ENCODE measurements around the gene PANK4.

Gene PANK4

DNA sequence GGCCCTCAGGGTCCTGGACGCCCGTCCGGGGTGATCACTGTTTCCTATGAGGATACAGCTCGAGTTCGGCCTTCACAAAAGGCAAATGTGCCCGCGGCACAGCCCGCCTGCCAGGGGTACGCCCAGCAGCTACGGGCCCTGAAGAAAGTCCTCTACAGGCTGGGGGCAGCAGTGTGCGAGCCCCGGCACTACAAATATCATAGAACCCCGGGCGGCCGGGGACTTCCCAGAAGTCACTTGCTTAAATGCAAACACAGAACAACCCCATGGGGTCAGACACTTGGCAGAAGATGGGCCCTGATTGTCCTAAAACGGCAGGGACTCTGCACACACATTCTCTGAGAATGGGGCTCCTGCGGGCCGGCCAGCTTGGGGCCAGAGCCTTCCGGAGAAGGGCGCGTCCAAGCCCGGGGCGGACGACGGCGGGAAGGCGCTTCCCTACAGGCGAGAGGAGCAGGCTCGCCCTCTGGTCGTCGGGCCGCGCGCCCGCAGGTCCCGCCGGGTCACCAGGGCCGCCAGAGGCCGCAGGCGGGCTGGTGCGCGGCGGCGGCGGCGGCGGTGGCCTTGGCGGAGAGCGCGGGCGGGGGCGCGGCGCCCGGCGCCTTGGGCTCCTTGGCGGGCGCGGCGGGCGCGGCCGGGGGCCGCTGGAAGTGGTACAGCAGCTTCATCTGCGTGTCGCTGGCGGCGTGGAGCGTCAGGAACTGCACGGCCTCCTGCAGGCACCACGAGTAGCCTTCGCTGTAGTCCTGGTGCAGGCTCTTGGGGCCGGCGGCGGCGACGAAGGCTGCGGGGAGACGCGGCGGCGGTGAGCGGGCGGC, 2.8 kb upstream of the PANK4 start:
- peak; percentile 64 for DNase-seq (ENCODE audit: low spot score)

DNA sequence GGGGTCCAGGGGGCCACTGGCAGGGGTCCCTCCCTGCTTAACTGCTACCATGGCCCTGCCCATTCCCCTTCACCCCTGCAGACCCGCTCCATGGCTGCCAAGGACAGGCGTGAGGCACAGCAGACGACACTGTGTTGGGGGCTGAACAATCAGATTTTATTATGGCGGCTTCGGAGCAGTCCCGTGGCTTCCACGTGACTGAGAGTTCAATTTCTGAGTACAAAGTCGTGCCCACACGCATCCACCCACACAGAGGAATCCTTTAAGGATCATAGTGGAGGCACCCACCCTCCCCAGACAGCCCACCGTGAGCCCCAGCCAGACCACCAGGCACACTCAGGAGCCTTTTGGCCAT, 2.2 kb upstream of the PANK4 start:
- no peak for DNase-seq (ENCODE audit: low spot score)

DNA sequence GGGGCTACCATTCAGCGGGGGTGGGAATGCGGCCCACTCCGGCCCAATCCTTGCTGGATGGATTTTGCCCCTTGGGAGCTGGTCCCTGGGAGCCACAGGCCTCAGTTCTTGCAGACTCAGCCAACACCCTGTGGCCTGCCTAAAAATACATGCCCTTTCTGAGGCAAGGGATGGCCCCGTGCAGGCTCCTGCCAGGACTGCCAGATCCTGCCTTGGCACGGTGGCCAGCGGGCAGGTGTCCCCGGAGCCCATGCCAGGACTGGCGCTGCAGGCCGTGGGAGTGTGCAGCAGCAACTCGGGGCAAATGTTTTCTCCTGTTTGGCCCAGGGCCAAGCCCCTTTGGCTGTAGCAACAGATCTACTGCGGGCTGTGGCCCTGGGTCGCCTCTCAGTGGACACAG, 1.6 kb upstream of the PANK4 start:
- DNase-seq (ENCODE audit: low spot score), result no peak

DNA sequence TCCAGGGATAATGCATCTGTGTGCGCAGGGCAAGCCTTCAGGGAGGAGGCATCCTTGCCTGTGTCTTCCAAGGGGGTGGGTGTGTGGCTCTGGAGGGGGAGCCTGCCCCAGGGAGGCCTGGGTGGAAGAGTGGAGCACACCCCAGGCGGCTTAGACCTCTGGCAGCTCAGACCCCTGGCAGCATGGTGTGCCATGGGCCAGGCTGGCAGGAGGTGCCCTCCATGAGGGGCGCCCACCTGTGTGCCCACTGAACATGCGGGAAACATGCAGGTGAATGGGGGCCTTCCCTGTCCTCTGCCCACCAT, 1.1 kb upstream of the PANK4 start:
- no peak for DNase-seq (ENCODE audit: low spot score)

DNA sequence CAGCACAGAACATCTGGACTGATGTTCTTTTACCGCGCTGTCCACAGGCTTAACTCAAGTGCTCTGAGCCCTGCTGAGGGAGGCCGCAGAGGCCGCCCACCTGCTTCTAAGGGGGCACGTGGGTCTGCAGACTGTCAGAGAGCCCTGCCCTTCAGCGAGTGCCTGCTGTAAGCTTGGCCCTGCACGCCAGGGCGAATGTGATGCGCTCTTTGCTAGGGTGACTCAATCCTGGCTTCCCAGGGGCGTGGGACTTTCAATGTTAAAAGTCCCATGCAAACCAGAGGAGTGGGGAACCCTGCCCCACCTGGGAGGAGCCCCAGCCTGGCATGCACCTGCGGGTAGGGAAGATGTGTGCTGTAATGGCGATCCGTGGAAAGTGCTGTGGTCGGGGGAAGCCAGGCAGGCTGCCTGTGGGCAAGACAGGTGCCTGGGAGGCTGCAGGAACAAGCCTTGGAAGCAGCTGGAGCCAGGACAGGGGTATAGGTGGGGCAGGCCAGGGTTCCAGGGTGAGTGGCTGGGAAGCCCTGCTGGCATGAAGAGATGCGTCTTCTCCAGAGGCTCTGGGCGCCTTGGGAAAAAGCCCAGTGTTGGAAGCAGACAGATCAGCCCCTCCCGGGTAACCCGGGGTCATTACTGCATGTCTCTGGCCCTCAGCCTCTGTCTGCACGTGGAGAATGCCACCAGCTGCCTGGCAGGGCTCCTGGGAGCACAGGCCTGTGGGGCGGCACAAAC, 594 bp upstream of the PANK4 start:
- DNase-seq (ENCODE audit: low spot score), result no peak

DNA sequence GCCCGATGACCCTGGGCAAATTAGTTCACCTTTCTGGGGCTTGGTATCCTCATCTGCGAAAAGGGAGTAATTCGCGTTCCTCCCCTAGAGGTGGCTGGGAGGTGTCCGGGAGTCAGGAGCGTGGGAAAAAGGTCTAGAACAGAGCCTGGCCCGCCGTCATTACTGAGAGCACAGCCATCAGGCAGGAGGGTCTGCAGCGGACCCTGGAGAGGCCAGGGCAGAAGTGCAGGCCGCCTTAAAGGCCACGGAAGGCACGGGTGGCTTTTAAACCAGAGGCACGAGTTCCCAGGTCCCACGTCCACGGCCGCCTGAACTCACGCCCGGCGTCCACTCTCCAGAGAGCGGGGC, 850 bp downstream of the PANK4 start:
- no peak for DNase-seq (ENCODE audit: low spot score)

DNA sequence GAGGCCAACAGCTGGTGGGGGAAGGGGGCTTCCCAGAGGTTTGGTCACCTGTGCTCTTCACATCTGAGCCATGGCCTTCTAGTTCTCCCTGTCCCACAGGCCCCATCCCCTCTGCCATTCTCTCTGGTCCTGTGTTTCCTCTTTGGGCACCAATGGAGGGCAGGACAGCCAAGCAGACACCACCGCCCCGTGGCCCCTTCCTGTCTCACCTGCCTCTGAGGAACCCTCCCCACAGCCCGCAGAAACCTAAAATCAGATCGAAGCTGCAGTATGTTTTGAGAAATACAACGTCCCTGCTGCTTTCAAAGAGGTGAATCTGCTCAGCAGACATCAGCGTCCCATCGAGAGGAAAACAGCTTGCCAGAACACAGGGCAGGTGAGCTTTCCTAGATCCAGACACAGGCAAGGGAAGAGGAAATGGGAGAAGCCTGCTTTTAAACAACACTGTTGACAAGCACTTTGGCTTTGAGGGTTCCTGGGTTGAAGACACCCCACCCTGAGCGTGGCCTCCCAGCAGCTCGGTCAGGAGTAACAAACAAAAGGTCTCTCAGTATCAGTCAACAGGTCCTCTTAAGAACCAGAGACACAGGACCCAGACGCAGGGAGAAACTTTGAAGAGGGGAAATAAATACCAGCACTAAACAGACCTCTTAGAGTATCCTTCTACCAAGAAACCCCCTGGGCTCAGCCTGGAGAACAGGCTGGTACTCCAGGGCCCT, 2.3 kb downstream of the PANK4 start:
- DNase-seq (ENCODE audit: low spot score), result no peak

DNA sequence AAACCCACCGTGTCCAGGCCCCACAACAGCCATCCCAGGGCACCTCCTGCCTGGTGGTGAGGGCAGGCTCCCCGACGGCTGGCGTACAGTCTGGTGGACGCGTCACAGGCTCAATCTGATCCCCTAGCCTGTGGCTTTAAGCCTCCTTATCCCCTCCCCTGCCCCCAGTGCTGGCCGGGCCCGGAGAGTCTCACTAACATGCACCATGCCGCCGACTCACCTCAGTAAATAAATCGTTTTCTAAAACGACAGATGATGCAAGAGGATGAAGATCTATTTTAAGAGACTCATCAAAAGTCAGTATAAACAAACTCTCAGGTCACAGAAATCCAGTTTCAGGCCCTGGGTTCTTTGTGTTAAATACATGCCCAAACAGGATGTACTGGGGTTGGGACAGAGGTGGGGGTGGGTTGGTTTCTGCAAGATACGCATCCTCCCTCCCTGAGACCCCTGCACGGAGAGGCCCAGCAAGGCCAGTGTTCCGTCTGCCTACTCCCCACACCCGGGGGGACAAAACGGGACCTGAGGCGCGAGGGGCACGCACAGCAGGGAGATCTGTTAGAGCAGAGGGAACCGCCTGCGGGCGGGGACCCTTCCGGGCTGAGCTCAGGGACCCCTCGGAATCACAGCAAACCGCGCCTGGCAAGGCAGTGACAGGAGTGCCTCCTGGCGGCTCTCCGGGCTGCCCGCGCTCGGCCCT, 3.1 kb downstream of the PANK4 start:
- no peak for DNase-seq (ENCODE audit: low spot score)

DNA sequence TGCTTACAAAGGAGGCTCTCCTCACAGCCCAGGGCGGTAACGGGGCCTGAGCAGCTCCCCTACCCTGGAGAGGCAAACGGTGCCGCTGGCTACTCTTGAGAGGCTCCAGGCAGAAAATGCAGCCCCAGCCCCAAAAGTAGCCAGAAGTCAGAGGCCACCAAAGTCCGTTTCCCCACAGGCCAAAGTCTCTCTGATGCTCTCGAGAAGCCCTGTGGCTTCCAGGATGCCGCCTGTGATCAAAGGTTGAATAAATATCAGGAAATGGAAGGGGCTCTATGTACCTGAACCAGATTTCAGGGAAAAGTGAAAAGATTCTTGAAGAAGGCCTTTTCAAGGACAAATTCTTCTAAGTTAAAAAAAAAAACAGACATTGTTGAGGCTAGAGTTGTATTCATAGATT, 4.2 kb downstream of the PANK4 start:
- DNase-seq (ENCODE audit: low spot score), result no peak

DNA sequence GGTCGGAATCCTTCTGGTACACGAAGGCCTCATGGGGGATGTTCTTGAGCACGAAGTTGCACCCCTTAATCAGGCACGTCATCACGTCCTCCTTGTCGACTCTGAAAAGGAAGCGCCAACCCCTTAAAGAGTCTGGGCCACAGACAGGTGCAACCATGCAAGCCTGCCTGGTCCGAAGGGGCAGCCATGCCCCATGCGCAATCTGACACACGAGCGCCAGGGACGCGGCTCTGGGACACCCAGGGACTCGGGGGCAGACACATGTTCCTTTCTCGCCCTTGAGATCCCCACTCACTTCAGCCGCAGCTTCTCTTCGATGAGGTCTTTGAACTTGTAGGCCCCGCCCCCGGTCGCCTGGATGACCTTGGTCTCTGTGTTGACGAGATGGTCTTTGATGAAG, 5.6 kb downstream of the PANK4 start:
- no peak for DNase-seq (ENCODE audit: low spot score)

DNA sequence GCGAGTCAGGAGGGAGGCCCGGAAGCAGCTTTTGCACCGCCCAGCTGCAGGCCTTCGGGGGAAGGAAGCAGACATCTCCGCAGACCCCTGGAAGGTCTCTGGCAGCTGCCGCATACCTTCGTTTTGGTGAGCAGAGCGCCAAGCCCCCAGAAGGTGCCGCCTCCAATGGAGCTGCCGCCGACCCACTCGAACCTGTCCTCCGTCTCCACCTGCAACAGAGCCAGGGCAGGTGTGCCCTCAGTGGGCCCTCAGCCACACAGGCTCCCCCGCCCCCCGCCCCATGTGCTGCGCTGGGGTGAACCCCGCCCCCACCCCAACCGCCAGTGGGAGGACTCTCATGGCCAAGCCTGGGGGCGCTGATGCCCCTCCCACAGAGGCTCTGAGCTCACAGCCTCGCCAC, 6.2 kb downstream of the PANK4 start:
- DNase-seq (ENCODE audit: low spot score), result no peak

DNA sequence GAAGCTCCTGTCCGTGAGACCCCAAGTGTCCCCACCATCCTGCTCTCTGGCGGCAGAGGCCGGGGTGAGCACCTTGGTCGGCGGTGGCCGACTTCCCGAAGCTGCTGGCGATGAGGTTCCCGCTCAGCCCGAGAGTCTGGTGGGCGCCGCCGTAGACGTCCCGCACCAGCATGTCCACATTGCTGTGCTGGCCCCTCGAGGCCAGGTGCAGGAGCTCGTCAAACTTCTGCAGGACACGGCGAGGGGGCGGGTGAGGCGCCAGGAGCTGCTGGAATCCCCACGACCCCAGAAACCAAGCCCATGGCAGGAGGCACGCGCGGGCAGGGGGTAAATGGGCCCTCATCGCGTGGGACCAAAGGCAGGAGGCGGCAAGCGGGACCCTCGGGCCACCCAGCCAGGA, 6.7 kb downstream of the PANK4 start:
- no peak for DNase-seq (ENCODE audit: low spot score)

DNA sequence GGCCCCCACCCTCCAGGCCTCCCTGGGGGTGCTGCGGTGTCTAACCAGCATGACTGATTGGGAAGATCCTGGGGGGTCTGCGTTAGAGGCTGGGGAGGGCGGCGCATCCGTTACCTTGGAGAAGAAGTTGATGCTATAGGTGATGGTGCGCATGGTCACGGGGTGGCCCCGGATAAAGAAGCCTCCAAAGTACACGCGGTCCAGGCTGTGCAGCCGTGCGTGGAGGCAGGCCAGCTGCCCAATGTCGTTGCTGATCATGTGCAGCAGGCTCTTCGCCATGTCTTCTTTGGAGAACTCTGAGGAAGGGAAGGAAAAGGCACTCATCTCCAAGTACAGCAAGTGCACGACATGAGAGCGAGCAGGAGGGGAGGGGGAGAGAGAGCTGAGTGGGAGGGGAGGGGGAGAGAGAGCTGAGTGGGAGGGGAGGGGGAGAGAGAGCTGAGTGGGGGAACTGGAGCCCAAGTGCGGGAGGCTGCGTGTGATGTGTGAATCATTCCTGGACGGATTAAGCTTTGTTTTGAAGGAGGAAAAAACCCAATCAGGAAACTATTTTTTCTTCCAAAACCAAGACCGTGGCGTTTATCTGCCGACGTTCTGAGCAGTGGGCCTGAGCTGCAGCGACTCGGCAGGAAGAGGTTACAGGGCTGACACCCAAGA, 7.2 kb downstream of the PANK4 start:
- DNase-seq (ENCODE audit: low spot score), result no peak

DNA sequence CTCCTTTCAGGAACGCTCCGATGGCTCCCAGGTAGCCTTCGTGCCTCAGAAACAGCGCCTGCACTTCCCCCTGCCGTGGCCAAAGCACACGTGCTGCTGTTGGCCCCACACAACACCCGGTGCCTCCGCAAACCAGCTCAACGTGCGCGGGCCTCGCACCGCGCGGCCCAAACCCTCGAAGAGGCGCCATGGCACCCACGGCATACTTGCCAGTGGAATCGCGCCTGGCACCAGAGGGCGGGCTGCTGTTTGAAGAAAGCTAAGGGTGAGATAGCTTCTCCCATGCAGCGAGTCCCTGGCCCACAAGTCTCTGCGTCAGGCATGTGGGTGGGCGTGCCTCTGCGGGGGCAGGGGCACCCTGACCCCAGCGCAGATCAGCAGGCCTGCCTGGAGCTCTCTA, 7.9 kb downstream of the PANK4 start:
- no peak for DNase-seq (ENCODE audit: low spot score)

DNA sequence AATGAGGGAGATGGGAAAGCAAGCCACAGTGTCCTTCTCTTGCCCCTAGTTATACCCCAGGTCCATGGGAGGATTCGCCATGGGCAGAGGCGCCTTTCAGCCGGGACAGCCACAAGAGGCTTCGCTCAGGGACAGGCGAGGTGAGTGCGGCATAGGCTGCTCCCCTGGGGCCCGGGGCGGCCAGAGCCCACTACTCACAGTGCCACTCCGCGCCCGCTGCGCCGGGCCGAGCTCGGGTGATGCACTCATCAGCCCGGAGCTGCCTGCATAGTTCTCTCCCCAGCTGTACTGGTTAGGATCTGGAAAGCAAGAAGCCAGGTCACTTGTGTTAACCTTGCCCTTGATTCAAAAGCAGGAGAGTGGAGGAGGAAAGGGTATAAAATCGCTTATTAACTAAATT, 8.4 kb downstream of the PANK4 start:
- DNase-seq (ENCODE audit: low spot score), result no peak

DNA sequence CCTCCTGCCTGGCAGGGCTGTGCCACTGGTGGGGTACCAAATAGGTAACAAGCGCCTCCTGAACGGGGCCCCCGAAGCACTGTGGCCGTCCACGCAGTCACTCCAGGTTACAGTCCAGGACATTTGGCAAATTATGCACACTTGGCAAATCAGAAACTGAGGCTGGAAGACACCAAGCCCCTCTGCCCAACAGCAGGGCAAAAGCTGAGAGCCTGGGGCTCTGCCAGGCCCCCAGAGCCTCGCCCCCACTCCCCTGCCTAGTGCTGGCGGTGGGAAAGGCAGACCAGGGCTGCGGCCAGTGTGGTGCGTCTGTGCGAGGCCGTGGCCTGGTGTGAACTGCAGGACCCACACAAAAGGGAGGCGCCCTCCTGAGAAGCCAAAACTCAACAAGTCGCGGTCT, 9.4 kb downstream of the PANK4 start:
- DNase-seq (ENCODE audit: low spot score), result no peak

DNA sequence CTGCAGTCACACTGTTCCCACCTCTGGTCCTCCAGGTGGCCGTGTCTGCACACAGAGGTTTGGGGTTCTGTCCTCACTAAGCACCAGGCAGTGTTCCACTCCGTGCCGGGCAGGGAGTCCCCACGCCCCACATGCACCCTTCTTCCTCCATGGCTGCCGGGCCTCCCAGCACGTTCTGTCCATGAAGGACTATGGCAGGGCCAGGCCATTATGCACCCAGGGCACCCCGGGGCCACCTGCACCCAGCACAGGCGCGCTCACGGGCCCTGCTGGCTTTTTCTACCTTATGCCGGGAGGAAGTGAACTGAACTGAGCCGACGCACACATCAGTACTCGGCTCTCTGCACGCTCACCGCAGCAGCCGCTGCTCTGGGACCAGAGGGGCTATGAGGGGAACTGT, 10.3 kb downstream of the PANK4 start:
- DNase-seq (ENCODE audit: low spot score), result no peak

DNA sequence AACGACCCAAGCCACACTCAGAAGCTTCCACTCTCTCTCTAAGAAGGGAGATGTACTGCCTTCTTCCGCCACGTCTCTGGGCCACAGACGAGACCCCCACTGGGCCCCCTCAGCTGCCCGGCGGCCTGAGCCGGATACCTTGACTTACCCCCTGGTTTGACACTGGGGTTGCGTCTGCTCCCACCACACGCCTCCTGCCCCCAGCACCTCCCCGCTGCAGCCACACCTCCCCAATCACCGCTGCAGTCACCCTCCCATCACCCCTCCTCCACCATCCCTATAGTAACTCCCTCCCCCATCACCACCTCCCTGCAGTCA, 10.7 kb downstream of the PANK4 start:
- DNase-seq (ENCODE audit: low spot score), result no peak

DNA sequence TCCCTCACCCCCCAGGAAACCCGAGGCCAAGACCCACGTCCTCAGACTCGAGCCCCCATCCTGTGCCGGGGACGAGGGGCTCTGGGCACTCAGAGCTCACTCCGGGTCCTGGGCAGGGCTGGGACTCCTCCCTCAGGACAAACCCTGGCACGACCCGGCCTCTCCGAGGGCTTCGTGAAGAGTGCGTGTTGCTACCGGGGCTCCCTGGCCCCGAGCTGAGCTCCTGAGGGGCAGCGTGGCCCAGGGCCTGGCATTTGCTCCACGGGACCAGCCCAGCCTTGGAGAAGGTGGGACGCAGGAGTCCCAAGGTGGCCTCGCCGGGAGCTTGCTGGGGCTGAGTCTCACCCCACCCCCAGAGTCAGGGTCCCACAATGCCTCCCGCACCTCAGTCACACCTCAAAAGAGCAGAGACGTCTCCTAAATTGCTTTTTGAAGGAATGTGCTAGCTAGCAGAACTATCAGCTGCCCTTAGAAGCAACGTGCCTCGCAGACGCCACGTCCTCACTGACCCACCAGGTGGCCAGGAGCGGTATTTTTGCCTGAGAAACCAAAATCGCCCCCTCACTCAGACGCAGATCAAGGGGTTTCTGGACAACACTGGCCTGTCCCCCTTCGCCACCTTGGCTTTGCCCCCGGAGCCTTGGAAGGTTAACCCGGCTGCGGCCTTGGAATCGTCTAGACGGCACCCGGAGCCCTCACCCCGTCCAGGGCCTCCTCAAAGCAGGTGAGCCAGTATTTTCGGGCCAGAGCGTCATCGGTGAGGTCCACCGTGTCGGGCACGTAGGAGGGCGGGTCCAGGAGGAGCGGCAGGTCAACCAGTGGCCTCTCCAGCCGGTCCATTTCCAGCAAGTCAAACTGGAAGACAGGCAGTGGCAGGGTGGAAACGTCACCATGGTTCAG, 11.3 kb downstream of the PANK4 start:
- no peak for DNase-seq (ENCODE audit: low spot score)

DNA sequence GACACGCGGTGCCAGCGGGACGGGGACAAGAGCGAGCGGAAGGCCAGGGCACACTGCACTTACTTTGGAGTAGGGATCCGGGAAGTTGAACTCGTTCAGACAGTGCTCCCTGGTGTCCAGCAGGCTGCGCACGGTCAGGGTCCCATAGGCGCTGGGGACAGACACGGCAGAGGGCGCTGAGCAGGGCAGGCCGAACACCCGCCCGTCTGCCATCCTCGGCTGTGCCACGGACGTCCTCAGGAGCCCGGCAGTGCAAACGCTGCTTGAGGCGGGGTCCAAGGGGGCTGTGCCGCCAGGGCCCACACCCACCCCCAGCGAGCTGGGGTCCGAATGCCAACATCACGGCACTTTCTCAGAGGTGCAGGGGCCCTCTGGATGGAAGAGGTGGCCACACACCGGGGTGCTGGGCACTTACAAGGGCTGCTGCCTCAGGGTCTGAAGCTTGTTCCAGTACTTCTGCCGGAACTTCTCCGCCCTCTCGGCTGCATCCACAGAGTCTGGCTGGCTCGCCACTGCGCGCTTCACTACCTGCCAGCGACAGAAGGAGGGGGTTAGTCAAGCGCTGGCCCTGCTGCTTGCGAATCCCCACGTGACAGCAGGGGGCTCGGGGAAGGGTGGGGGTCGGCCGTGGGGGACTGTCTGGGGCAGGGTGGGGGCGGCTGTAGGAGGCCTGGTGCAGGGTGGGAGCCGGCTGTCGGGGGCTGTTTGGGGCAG, 12.3 kb downstream of the PANK4 start:
- DNase-seq (ENCODE audit: low spot score), result no peak

DNA sequence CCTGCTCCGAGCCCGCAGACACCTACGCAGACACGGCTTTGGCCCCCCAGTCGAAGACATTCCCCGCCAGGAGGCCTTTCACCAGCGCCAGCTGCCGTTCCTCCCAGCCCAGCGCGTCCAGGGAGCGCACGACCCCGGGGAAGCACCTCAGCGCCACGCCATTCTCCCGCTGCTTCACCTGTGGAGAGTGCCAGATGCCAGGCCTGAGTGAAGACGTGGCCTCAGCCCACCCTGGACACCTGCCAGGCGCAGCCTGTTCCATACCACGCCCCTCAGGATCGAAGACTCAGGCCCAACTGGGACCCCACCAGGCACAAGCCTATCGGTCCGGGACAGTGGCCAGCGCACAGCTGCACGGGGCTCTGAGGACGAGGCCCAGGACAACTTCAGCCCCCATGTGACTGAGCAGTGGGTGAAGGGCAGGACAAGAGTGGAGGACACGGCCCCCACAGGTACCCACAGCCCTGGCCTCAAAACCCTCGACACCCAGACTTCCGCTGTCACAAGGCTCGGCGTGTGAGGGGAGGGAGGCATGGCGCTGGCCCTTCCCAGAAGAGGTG, 13.5 kb downstream of the PANK4 start:
- no peak for DNase-seq (ENCODE audit: low spot score)

Data from HuH-7 (cell line).